ENCODE results near the gene IGF2BP2.

- TF ChIP-seq POLR2A (IDR thresholded peaks at IDR 0.05; ENCODE audit: low read length) (no peak), GATA1 (IDR thresholded peaks at IDR 0.05; ENCODE audit: low read depth, low read length) (no peak)
These were observed 26.6 kb downstream of the IGF2BP2 start for GRCh38 chr3:185797993-185798830.
